ENCODE data around the gene S100G. TPM values are rescaled to one million over a fixed set of nuclear protein-coding genes. Genes with fewer than 3 reads are reported as not detected.

Gene S100G
- polyA plus RNA-seq, 3 donors: not detected

- DNase-seq: no peak
These were observed 3.4 kb upstream of the S100G start for GRCh38 chrX:16646366-16647138.

DNA sequence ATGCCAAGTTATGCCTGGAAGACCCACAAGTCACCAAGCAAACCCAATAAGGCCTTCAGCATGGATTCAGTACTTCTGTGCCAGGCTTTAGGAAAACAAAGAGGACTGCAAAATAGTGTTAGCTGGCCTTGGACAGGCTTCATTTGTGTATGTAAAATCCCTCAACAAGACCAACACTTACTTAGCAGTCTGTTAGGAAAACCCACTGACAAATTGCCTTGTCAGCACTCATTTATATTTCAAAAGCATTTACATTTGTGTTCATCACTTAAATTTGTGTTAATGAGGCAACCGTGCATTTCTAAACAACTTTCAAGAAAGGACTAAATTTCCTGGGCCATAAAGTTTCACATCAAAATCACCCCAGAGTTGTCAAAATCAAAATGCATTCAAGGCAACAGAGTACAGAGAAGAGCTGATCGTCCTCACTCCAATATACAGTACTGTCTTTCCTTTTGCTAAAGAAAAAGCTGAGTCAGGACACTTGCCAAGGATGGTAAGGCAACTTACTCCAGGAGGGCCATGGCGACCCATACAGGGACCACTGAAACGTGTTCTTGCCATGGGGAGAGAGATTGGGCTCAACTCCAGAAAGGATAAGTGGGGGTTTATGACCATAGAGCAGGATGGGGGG, 1.6 kb downstream of the S100G start:
- DNase-seq: no peak

- no peak for DNase-seq
These were observed 3.5 kb downstream of the S100G start for GRCh38 chrX:16653424-16653823.

DNA sequence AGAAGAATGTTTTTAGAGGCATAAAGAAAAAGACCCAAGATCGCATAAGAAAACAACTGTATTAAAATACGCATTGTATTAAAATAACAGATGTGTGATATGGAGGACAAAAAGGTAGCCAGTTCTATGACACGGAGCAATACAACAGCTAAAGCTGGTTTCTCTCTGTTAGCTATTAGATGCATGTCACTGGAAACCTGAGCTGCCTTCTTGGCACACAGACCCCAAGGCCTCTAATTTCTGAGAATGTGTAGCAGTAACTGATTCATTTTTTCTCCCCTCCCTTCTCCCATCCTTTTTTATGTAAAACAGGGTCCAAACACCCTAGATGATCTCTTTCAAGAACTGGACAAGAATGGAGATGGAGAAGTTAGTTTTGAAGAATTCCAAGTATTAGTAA, 4.1 kb downstream of the S100G start:
- no peak for DNase-seq

- no peak for DNase-seq
These were observed 8.3 kb downstream of the S100G start for GRCh38 chrX:16658284-16658683.

DNA sequence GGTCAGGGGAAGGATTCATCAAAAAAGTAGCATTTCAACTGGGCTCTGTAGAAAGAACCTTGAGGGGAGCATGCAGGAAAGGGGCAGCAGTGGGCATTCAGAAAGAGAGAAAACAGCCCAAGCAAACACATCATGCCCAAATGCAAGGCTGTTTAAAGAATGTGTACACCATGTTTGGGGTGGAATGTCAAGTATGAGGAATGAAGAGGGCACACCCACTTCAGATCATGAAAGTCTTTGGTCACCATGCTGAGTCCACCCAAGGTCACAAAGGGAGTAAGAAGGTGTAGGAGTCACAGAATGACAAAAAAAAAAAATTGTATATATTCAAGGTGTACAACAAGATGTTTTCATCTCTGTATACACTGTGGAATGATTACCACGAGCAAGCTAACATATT, 9.4 kb downstream of the S100G start:
- no peak for DNase-seq

GRCh38 chrX:16661495-16661894, 11.5 kb downstream of the S100G start:
- DNase-seq: no peak

DNA sequence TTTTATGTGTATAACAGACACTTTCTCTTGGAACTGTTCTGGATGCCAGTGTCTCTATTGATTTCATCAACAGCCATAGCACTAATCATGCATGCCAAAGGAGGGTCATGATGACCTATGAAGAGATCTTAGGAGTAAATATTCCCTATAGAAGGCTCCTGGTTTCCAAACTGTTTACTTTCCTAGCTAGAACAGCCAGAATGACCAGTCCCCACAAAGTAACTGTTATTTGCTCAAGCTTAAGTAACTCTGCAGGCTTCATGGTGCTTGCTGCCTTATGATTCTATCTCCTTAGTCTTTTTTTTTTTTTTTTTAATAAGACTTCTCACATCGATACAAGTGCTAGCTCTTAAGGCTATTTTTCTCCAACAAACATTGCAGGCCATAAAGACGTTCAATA, 12.4 kb downstream of the S100G start:
- no peak for DNase-seq

DNA sequence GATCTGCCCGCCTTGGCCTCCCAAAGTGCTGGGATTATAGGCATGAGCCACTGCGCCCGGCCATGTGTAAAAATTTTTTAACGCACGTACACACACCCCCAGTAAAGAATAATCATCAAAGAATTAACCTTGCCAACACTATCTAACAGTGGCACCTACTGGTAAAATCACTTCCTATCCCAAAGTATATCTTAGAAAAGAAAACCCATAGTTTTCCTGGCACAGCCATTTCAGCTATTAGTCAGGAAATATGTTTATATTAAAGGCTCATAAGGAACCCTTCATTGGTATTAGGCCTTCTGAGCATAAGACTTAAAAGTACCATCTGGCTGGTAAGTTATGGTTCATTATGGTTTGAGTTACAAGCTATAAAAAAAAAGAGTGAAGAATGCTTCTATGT, 14.1 kb downstream of the S100G start:
- no peak for DNase-seq

DNA sequence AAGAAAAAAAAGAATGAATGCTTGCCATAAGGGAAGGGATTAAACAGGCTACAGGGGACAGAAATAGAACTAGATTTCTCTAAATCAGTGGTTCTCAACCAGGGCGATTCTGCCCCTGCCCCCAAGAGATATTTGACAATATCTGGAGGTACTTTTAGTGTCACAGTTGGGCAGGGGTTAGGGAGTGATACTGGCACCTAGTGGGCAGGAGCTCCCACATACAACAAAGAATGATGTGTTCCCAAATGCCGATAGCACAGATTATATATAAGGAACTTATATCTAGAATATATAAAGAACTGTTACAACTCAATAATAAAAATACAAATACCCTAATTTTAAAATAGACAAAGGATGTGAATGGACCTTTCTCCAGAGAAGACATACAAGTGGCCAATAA, 14.7 kb downstream of the S100G start:
- no peak for DNase-seq

GRCh38 chrX:16665089-16665488, 15.1 kb downstream of the S100G start:
- no peak for DNase-seq

DNA sequence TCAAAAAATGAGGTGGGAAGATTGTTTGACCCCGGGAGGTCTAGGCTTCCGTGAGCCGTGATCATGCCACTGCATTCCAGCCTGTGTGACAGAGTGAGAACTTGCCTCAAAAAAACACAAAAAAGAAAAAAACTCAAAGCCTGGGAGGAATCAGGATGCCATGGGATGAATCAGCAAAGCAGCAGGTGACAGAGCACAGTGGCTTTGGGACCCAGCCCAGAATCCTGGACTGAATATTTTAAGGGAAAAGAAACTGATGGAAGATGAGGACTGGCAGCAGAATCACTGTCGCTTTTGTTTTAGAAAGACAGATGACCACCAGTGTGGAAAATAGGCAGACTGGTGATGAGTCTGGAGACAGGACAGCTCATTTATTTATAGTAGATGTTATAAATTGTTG, 16.6 kb downstream of the S100G start:
- no peak for DNase-seq

DNA sequence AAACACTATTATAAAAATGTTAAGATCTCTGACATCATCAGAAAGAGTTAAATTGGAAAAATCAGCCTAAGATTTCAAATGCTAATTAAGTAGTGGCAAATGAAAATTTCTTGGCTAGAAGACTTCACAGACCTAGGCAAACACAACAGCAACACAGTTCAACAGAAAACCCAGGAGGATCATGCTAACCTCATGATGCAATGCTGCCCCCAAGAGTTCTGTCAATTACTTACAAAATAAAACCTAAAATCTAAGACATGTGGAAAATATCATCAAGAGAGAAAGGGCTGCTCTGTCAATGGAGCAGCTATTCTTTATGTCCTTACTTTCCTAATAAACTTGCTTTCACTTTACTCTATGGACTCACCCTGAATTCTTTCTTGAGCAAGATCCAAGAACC, 21.0 kb downstream of the S100G start:
- DNase-seq: peak; percentile 41

GRCh38 chrX:16678689-16679088, 28.7 kb downstream of the S100G start:
- no peak for DNase-seq

GRCh38 chrX:16683007-16683664, 33.2 kb downstream of the S100G start:
- no peak for DNase-seq

- DNase-seq: no peak
These were observed 37.6 kb downstream of the S100G start for GRCh38 chrX:16687514-16687913.

- peak; percentile 42 for DNase-seq
These were observed 45.2 kb downstream of the S100G start for GRCh38 chrX:16695079-16695676.

GRCh38 chrX:16696956-16697355, 47.0 kb downstream of the S100G start:
- no peak for DNase-seq

GRCh38 chrX:16699389-16699788, 49.4 kb downstream of the S100G start:
- DNase-seq: no peak

DNA sequence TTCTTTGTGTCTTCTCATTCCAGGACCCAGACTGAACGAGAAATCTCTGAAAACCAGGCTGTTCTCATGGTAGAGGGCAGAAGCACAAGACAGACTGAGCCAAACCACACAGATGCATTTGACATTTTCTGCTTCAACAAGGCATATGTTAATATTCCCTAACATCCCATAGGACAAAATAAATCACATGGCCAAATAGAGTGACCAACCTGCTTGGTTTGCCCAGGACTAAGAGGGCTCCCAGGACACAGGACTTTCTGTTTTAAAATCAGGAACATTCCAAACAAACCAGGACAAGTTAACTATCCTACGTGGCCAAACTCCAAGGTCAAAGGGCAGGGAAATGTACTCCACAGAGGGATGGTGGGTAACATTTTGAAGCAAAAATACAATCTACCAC, 50.8 kb downstream of the S100G start:
- no peak for DNase-seq

DNA sequence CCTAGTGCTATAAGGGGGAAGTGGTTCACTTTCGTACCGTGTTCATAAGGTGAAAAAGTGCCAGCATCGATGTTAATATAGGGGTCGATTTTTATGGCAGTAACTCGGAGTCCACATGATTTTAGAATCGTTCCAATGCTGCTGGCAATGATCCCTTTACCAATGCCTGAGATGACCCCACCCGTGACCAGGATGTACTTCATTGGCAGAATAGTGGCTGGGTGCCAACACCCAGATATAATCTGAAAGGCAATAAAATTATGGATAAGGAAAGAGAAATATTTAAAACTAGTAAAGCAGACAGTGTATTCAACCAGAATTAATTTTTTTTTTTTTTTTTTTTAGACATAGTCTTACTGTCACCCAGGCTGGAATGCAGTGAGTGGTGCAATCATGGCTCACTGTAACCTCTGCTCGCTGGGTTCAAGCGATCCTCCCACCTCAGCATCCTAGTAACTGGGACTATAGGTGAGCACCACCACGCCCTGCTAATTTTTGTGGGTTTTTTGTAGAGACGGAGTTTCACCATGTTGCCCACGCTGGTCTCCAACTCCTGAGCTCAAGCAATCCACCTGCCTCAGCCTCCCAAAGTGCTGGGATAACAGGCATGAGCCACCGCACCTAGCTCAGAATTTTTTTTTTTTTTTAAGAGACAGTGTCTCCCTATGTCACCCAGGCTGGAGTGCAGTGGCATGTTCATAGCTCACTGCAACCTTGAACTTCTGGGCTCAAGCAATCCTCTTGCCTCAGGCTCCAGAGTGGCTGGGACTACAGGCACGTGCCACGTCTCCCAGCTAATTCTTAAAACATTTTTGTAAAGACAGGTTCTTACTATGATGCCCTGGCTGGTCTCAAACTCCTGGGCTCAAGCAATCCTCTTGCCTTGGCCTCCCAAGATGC, 53.0 kb downstream of the S100G start:
- no peak for DNase-seq
